Gastroesophageal sphincter (tissue), 3 donors: ENCODE data around the gene TDP1.

ENCODE experiments used
- POLR2A ChIP-seq, 2 donors: fragments of 450-650 bp; IDR thresholded peaks; one replicate each; pipeline ENCODE4 v1.6.1; 2017; ENCODE audit warnings: antibody characterized with exemption in 2 of 2, mild to moderate bottlenecking in 2 of 2, moderate library complexity in 1 of 2
- POLR2AphosphoS5 ChIP-seq: sonication (generic); formaldehyde crosslinking; IDR thresholded peaks from one replicate; pipeline ENCODE4 v1.6.1; 2017; ENCODE audit warnings: antibody characterized with exemption
- TF ChIP-seq, protein P1 (sequence below), 4 experiments: fragments of 200-600 bp in 2 of 4; fragments of 450-650 bp in 2 of 4; sonication (generic) in 1 of 4; IDR thresholded peaks; one replicate each; pipeline ENCODE4 v1.5.1; 2017 to 2019; ENCODE audit warnings: antibody characterized with exemption in 4 of 4, mild to moderate bottlenecking in 2 of 4, moderate library complexity in 2 of 4

DNA sequence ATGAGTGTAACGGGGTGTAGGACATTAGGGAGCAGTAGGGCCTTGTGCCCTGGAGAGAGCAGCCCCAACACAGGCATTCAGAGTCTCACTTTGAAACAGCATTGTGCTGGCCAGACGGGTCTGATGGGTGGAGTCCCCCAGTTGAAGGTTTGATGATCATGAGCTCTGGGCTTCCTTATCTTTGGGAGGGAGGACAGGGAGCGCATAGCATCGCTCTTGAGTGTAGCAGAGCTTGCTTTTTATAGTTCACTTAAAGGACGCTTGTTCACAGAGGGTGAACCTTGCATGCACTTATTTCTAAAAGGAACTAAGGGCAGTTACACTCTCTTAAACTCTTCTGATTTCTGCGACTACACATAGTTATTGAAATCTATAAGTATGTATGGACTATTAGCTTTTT lies 116.6 kb downstream of the TDP1 start:
- TF ChIP-seq POLR2AphosphoS5 (no peak), POLR2A (IDR thresholded peaks at IDR 0.05) (no peak)
- TF ChIP-seq, protein P1, sequence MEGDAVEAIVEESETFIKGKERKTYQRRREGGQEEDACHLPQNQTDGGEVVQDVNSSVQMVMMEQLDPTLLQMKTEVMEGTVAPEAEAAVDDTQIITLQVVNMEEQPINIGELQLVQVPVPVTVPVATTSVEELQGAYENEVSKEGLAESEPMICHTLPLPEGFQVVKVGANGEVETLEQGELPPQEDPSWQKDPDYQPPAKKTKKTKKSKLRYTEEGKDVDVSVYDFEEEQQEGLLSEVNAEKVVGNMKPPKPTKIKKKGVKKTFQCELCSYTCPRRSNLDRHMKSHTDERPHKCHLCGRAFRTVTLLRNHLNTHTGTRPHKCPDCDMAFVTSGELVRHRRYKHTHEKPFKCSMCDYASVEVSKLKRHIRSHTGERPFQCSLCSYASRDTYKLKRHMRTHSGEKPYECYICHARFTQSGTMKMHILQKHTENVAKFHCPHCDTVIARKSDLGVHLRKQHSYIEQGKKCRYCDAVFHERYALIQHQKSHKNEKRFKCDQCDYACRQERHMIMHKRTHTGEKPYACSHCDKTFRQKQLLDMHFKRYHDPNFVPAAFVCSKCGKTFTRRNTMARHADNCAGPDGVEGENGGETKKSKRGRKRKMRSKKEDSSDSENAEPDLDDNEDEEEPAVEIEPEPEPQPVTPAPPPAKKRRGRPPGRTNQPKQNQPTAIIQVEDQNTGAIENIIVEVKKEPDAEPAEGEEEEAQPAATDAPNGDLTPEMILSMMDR (IDR thresholded peaks at IDR 0.05): no peak
